Fibroblast of mammary gland (primary cell): ENCODE measurements around the gene GTF2IRD1.
"Not testable (repeated sequence)": the region's sequence is repeated elsewhere in the genome, so short reads cannot be mapped to it uniquely, and the experiment has no call there.

Experiments
- DNase-seq: peaks from one replicate; pipeline ENCODE4 v3.0.0-alpha.2; 2010; ENCODE audit warnings: low read depth
- H3K4me3 ChIP-seq: 2 replicates; pipeline ENCODE4 v1.5.1; 2011; ENCODE audit warnings: low read depth, mild to moderate bottlenecking, low read length, moderate library complexity; ENCODE audit not compliant: control insufficient read depth
- CTCF ChIP-seq: conservative IDR thresholded peaks from 2 replicates; pipeline ENCODE4 v1.5.1; 2011; ENCODE audit warnings: low read depth, low read length, inconsistent platforms; ENCODE audit not compliant: control insufficient read depth, insufficient read depth

GTF2IRD1 gene

GRCh38 chr7:74525140-74525539 lies 71.4 kb downstream of the GTF2IRD1 start:
- DNase-seq = no peak
- no peak overlapping the region for H3K4me3 ChIP-seq
- no peak for TF ChIP-seq CTCF

- no peak overlapping the region for H3K4me3 ChIP-seq
- no peak for DNase-seq
- no peak for TF ChIP-seq CTCF
Measured at GRCh38 chr7:74525881-74526280, 72.2 kb downstream of the GTF2IRD1 start.

- H3K4me3 ChIP-seq = no peak overlapping the region
- DNase-seq = no peak
- TF ChIP-seq CTCF = no peak
Measured at GRCh38 chr7:74526780-74527179, 73.1 kb downstream of the GTF2IRD1 start.

GRCh38 chr7:74527842-74528241 lies 74.1 kb downstream of the GTF2IRD1 start:
- no peak overlapping the region for H3K4me3 ChIP-seq
- no peak for DNase-seq
- no peak for TF ChIP-seq CTCF

GRCh38 chr7:74528773-74529172 lies 75.1 kb downstream of the GTF2IRD1 start:
- H3K4me3 ChIP-seq, DNase-seq: not testable (repeated sequence)

GRCh38 chr7:74535951-74536356 lies 82.2 kb downstream of the GTF2IRD1 start:
- no peak for TF ChIP-seq CTCF
- no peak for DNase-seq
- no peak overlapping the region for H3K4me3 ChIP-seq

GRCh38 chr7:74541937-74542336 lies 88.2 kb downstream of the GTF2IRD1 start:
- DNase-seq, H3K4me3 ChIP-seq: not testable (repeated sequence)

GRCh38 chr7:74542558-74543117 lies 88.9 kb downstream of the GTF2IRD1 start:
- H3K4me3 ChIP-seq = no peak overlapping the region
- no peak for TF ChIP-seq CTCF

More at GRCh38 chr7:74542558-74543117, 88.9 kb downstream of the GTF2IRD1 start:
- DNase-seq = no peak
